Measurements from ENCODE around the gene MFSD2A. TPM values are rescaled to one million over a fixed set of nuclear protein-coding genes. Genes with fewer than 3 reads are reported as not detected.

The MFSD2A gene
- total RNA-seq, 1 experiment from 2014 or later, result 1.4 TPM

DNA sequence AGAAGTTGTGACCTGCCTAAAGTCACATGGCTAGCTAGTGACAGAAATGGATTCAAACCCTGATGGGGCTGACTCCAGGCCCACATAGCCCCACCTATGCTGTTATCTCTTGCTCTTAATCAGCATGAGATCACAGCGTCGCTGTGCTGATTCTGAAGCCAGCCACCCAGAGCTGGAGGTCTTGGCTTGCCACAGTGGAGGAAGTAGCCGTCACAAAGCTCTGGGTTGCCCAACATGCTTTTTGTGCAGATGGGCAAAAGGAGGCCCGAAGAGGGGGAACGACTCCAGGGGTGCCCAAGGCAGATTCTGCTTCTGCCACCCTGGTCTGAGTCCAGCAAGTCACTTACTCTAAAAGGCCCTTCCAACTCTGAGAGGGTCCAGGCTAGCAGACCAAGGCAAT lies 14.7 kb upstream of the MFSD2A start:
- no peak overlapping the region for H3K4me2 ChIP-seq
- no peak for DNase-seq
- H4K20me1 ChIP-seq (ENCODE audit: insufficient read depth), result no peaks in the 10 kb centered on the region
- no peaks in the 10 kb centered on the region for H3K36me3 ChIP-seq (ENCODE audit: low read depth)
- no peak overlapping the region for H3K27ac ChIP-seq
- no peak overlapping the region for H2AFZ ChIP-seq
- H3K4me1 ChIP-seq (replicated peaks; ENCODE audit: insufficient read depth), result peaks cover 14% of the 10 kb centered on the region
- TF ChIP-seq EZH2 (IDR thresholded peaks at IDR 0.05; ENCODE audit: low read depth), result no peak
- TF ChIP-seq, protein P1, sequence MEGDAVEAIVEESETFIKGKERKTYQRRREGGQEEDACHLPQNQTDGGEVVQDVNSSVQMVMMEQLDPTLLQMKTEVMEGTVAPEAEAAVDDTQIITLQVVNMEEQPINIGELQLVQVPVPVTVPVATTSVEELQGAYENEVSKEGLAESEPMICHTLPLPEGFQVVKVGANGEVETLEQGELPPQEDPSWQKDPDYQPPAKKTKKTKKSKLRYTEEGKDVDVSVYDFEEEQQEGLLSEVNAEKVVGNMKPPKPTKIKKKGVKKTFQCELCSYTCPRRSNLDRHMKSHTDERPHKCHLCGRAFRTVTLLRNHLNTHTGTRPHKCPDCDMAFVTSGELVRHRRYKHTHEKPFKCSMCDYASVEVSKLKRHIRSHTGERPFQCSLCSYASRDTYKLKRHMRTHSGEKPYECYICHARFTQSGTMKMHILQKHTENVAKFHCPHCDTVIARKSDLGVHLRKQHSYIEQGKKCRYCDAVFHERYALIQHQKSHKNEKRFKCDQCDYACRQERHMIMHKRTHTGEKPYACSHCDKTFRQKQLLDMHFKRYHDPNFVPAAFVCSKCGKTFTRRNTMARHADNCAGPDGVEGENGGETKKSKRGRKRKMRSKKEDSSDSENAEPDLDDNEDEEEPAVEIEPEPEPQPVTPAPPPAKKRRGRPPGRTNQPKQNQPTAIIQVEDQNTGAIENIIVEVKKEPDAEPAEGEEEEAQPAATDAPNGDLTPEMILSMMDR (conservative IDR thresholded peaks at IDR 0.05), result no peak
- BruUV-seq (replicated peaks), result no TSS peak
- no peak overlapping the region for H3K4me3 ChIP-seq
- no peaks in the 10 kb centered on the region for H3K27me3 ChIP-seq (ENCODE audit: insufficient read depth, low read depth)
- ChIA-PET CTCF (interaction anchor here (0.6 kb wide), 1 partner anchor 18 kb away, joined by 5 read pairs; no protein-coding TSS in a partner anchor), POLR2A (ENCODE audit: unreplicated experiment) (no interaction called here)
- H3F3A ChIP-seq (ENCODE audit: insufficient read depth, low read depth), result peaks cover 15% of the 10 kb centered on the region; the same call in 1 of the 2 replicates
- no peaks in the 10 kb centered on the region for H3K79me2 ChIP-seq (ENCODE audit: low read depth)
- no peaks in the 10 kb centered on the region for H3K9me2 ChIP-seq (ENCODE audit: insufficient read depth)
- intact Hi-C loops (cut with micrococcal nuclease; ENCODE audit: unreplicated experiment), result no loop called here
- H3K9me3 ChIP-seq (ENCODE audit: insufficient read depth, low read depth), result no peaks in the 10 kb centered on the region

DNA sequence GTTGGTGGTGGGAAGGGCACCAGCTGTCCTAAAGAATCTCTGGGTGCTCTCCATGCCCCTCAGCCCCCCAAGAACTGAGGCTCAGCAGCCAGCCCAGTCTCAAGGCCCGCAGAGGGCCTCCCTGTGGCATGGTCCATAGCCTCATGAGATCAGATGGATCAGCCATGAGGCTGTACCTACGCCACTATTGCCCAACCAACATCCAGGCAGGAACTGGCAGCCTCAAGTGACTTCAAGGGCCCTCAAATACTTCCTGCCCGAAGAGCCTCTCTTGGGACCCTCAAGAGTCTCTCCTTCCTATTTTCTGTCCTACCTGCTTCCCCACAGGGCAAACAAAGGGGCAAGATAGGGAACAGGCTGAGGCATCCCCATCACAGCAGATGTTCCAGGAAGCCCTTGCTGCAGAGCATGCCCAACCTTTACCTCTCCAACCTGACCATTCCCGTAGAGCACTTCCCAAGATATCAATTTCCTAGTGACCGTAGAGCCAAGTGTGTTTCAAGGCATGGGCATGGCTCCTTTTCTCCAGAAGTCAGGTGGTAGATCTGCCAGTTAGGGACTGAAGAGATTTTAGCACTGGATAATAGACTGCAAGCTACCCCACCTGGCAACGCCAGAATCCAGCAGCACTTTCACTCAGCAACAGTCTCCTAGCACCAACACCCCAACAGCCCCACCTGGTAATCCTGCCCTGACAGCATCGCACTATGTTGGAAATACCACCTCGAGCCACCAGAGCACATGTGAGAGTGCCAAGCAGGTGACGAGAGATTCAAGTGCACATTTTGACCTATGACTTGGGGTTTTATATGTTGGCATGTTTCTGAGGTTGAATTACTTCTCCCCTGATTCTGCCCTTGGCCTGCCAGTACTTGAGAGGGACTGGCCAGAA lies 13.7 kb upstream of the MFSD2A start:
- H3K9me3 ChIP-seq (ENCODE audit: insufficient read depth, low read depth), result no peaks in the 10 kb centered on the region
- no peak overlapping the region for H3K27ac ChIP-seq
- POLR2A ChIA-PET (ENCODE audit: unreplicated experiment), result no interaction called here
- TF ChIP-seq EZH2 (IDR thresholded peaks at IDR 0.05; ENCODE audit: low read depth), result no peak
- TF ChIP-seq, protein P1 (conservative IDR thresholded peaks at IDR 0.05), result no peak
- H3K4me2 ChIP-seq, result no peak overlapping the region
- no peaks in the 10 kb centered on the region for H3K9me2 ChIP-seq (ENCODE audit: insufficient read depth)
- H4K20me1 ChIP-seq (ENCODE audit: insufficient read depth), result no peaks in the 10 kb centered on the region
- CTCF ChIA-PET, result no interaction called here
- no peak overlapping the region for H2AFZ ChIP-seq
- H3K27me3 ChIP-seq (ENCODE audit: insufficient read depth, low read depth), result no peaks in the 10 kb centered on the region
- DNase-seq, result no peak
- BruUV-seq (replicated peaks), result no TSS peak
- no peaks in the 10 kb centered on the region for H3K79me2 ChIP-seq (ENCODE audit: low read depth)
- H3K4me1 ChIP-seq (replicated peaks; ENCODE audit: insufficient read depth), result peaks cover 14% of the 10 kb centered on the region
- intact Hi-C loops (cut with micrococcal nuclease; ENCODE audit: unreplicated experiment), result no loop called here
- H3K4me3 ChIP-seq, result no peak overlapping the region
- no peaks in the 10 kb centered on the region for H3K36me3 ChIP-seq (ENCODE audit: low read depth)
- peaks cover 8% of the 10 kb centered on the region; the same call in 1 of the 2 replicates for H3F3A ChIP-seq (ENCODE audit: insufficient read depth, low read depth)

- no peaks in the 10 kb centered on the region for H3K9me3 ChIP-seq (ENCODE audit: insufficient read depth, low read depth)
- peaks cover 14% of the 10 kb centered on the region for H3K4me1 ChIP-seq (replicated peaks; ENCODE audit: insufficient read depth)
- no peaks in the 10 kb centered on the region for H3K79me2 ChIP-seq (ENCODE audit: low read depth)
- no peaks in the 10 kb centered on the region for H3K36me3 ChIP-seq (ENCODE audit: low read depth)
- intact Hi-C loops (cut with micrococcal nuclease; ENCODE audit: unreplicated experiment), result no loop called here
- H3K27ac ChIP-seq, result no peak overlapping the region
- peaks cover 8% of the 10 kb centered on the region; the same call in 1 of the 2 replicates for H3F3A ChIP-seq (ENCODE audit: insufficient read depth, low read depth)
- H3K27me3 ChIP-seq (ENCODE audit: insufficient read depth, low read depth), result no peaks in the 10 kb centered on the region
- no peak overlapping the region for H3K4me2 ChIP-seq
- DNase-seq, result peak; percentile 30 to 76
- no peak for TF ChIP-seq EZH2 (IDR thresholded peaks at IDR 0.05; ENCODE audit: low read depth)
- TF ChIP-seq, protein P1 (conservative IDR thresholded peaks at IDR 0.05), result no peak
- H3K4me3 ChIP-seq, result no peak overlapping the region
- ChIA-PET CTCF (interaction anchor here (0.6 to 1.0 kb wide), 3 partner anchors 22 to 89 kb away, joined by 3 read pairs; no protein-coding TSS in a partner anchor), POLR2A (ENCODE audit: unreplicated experiment) (no interaction called here)
- no peak overlapping the region for H2AFZ ChIP-seq
- no peaks in the 10 kb centered on the region for H3K9me2 ChIP-seq (ENCODE audit: insufficient read depth)
- BruUV-seq (replicated peaks), result no TSS peak
- H4K20me1 ChIP-seq (ENCODE audit: insufficient read depth), result no peaks in the 10 kb centered on the region
Observed at GRCh38 chr1:39943471-39944290, 11.3 kb upstream of the MFSD2A start.
